HG03457 (cell line): ENCODE measurements around the gene HSD17B11.
"Not testable (repeated sequence)": the region's sequence is repeated elsewhere in the genome, so short reads cannot be mapped to it uniquely, and the experiment has no call there.

Experiments used
- ATAC-seq: cut with Tn5 transposase; IDR thresholded peaks from one replicate; pipeline ENCODE4 v1.9.1; 2021; ENCODE audit warnings: moderate number of reproducible peaks; ENCODE audit not compliant: unreplicated experiment

HSD17B11 gene

DNA sequence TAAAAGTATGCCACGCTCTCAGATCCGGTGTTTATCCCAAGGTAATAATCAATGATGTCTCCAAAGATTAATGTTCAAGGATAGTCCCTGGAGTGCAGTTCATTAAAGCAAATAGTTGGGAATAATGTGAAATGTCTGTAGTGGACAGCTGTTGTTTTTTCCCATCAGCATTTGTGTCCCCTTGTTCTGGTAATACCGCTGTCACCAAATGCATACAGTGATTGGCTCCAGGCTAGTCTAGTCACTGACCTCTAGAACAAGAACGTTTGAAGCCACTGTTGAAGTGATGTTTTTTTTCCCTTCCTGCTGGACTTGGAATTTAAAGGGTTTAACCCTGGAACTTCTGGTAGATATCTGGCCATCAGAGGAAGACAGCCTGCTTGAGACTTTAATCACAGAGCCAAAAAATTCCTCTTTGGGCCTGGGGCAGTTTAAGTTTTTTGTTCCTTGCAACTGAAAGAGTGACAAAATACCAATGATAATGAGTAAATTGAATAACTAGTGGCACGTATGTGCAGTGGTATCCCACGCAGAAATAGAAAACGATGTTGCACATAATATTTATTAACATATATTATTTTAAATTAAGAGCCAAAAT is 30.6 kb downstream of the HSD17B11 start:
- ATAC-seq: no peak

DNA sequence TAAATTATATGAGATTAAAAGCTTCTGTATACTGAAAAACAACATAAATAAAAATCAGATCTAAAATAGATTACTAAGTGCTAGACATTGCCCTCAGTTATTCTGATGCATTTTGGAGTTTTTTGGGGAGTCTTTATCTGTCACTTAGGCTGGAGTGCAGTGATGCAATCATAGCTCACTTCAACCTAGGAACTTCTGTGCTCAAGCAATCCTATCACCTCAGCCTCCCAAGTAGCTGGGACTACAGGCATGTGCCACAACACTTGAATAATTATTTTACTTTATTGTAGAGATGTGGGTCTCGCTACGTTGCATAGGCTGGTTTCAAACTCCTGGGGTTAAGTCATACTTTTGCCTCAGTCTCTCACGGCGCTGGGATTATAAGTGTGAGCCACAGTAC is 31.7 kb downstream of the HSD17B11 start:
- no peak for ATAC-seq

- no peak for ATAC-seq
Observed at GRCh38 chr4:87356832-87357526, 34.0 kb downstream of the HSD17B11 start.

GRCh38 chr4:87354168-87355102 is 36.6 kb downstream of the HSD17B11 start:
- ATAC-seq: no peak

GRCh38 chr4:87353592-87353991 is 37.4 kb downstream of the HSD17B11 start:
- ATAC-seq: peak; percentile 70

GRCh38 chr4:87345139-87345538 is 45.8 kb downstream of the HSD17B11 start:
- ATAC-seq: no peak

- ATAC-seq: no peak
Observed at GRCh38 chr4:87342872-87343271, 48.1 kb downstream of the HSD17B11 start.

DNA sequence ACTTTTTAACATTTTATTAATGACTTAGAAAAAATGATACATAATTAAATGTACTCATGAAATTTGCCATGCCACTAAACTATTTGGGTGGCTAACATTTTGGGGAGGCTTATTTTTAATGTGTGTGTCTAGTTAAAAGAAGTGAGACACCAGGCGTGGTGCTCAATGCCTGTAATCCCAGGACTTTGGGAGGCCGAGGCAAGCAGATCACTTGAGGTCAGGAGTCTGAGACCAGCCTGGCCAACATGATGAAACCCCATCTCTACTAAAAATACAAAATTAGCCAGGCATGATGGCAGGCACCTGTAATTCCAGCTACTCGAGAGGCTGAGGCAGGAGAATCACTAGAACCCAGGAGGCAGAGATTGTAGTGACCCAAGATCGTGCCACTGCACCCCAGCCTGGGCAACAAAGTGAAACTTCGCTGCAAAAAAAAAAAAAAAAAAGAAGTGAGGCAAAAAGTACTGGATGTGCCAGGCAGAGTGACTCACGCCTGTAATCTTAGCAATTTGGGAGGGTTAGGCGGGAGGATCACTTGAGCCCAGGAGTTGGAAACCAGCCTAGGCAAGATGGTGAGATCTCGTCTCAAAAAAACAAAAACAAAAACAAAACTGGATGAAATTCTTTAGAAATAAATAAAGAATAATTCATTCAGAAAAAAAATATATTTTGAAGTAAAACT is 48.9 kb downstream of the HSD17B11 start:
- ATAC-seq: not testable (repeated sequence)

DNA sequence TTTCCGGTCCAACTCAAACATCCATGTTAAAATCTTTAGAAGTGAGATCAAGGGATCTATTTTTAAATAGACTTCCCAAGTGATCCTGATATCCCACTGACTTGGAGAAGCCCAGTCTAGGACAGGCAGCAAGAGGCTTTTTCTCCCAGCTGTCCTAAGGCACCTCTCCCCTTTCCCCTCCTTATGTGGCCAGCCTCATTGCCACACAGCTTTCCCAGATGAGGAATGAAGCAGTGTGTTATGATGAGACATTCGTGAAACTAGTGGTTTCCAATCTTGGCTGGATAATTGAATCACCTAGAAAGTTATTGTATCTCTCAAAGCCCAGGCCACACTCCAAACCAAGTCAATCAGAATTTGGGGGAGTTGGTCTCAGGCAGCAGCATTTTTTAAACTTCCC is 51.5 kb downstream of the HSD17B11 start:
- ATAC-seq: no peak

GRCh38 chr4:87337361-87337760 is 53.6 kb downstream of the HSD17B11 start:
- no peak for ATAC-seq

GRCh38 chr4:87333267-87333666 is 57.7 kb downstream of the HSD17B11 start:
- no peak for ATAC-seq

GRCh38 chr4:87330761-87331160 is 60.2 kb downstream of the HSD17B11 start:
- no peak for ATAC-seq

DNA sequence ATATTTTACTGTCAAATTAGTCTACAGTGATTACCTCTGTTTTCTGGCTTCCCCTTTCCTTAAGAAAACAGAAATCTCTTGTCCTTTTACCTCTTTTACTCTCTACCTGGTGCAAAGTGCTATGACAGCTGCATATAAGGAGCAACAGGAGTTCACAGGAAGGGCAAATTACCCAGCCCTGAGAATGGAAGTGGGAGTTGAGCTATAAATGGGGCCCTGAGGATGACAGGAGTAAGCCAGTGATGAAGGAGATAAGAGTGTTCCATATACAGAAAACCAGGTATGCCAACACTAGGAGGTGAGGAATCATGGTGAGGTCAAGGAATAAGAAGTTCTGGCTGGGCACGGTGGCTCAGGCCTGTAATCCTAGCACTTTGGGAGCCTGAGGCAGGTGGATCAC is 63.9 kb downstream of the HSD17B11 start:
- ATAC-seq: no peak

GRCh38 chr4:87326460-87326859 is 64.5 kb downstream of the HSD17B11 start:
- ATAC-seq: no peak

DNA sequence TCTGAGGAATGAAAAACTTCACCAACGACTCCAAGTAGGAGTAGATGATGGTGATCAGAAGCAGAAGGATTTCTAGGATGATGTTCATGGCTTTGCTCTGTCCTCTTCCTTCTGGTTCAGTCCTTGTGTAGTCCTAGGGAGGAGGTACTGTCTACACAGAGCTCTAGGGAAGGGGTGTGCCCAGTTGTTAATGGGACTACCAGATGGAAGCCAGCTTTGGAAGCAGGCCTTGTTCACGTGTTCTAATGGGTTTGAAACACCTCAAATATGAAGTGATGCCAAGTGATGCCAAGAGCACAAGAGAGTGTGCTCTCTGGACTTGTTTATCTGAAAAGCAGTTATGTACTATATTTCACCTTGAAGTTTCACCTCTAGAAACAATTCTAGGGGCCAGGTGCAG is 68.2 kb downstream of the HSD17B11 start, which contains the start of gene HSD17B13:
Gene HSD17B13 (minus strand): TSS at position 129 of the 400 bp plus-strand sequence. CDS start 41 bp downstream, at position 88.
- no peak for ATAC-seq

- ATAC-seq: no peak
Observed at GRCh38 chr4:87321888-87322287, 69.1 kb downstream of the HSD17B11 start.

- no peak for ATAC-seq
Observed at GRCh38 chr4:87317527-87317926, 73.5 kb downstream of the HSD17B11 start.

- no peak for ATAC-seq
Observed at GRCh38 chr4:87316961-87317360, 74.0 kb downstream of the HSD17B11 start.

GRCh38 chr4:87315000-87315399 is 76.0 kb downstream of the HSD17B11 start:
- ATAC-seq: not testable (repeated sequence)

GRCh38 chr4:87313756-87314155 is 77.2 kb downstream of the HSD17B11 start:
- ATAC-seq: no peak

GRCh38 chr4:87311684-87312083 is 79.3 kb downstream of the HSD17B11 start:
- no peak for ATAC-seq
